B cell (primary cell): Measurements from ENCODE around the gene POLE. TPM values are rescaled to one million over a fixed set of nuclear protein-coding genes. Genes with fewer than 3 reads are reported as not detected.

ENCODE experiments used
- ATAC-seq: fragments of 200-7000 bp; cut with Tn5 transposase; one replicate; pipeline ENCODE4 v1.10.0; 2021; ENCODE audit warnings: low read depth, mild to moderate bottlenecking, moderate number of reproducible peaks, moderate library complexity
- CTCF ChIA-PET: fragments of 350-600 bp; sonication (Branson Sonifier 250); formaldehyde crosslinking; loops from one replicate; lab custom pipeline; 2021; ENCODE audit warnings: antibody characterized with exemption, inconsistent platforms; lab: Charles Lee
- POLR2A ChIA-PET: fragments of 350-600 bp; sonication (Branson Sonifier 250); formaldehyde crosslinking; loops from one replicate; lab custom pipeline; 2021; ENCODE audit warnings: antibody characterized with exemption; lab: Charles Lee
- DNase-seq: peaks from one replicate; pipeline ENCODE4 v3.0.0; 2013
- H2AFZ ChIP-seq: 2 replicates; pipeline ENCODE4 v1.6.1; 2012; ENCODE audit warnings: mild to moderate bottlenecking, low read depth, low read length; ENCODE audit not compliant: insufficient read depth, poor library complexity, severe bottlenecking
- H3K27ac ChIP-seq, 2 donors: 1 replicate in 1 of 2; 2 replicates in 1 of 2; pipeline ENCODE4 v1.5.1; 2012 to 2013; ENCODE audit warnings: low read length in 2 of 2, mild to moderate bottlenecking in 2 of 2, moderate library complexity in 1 of 2
- H3K27me3 ChIP-seq, 4 experiments: fragments of 200-600 bp in 1 of 4; sonication (generic) in 1 of 4; replicated peaks in 1 of 4; 1 replicate in 2 of 4; 2 replicates in 2 of 4; pipeline versions ENCODE4 v1.6.1 to v1.7.0; 2013 to 2016; ENCODE audit warnings: low read length in 3 of 4, mild to moderate bottlenecking in 2 of 4, mixed read lengths in 1 of 4, moderate library complexity in 1 of 4; ENCODE audit not compliant: insufficient read depth in 4 of 4, control insufficient read depth in 3 of 4; ENCODE audit errors: control extremely low read depth in 1 of 4
- H3K36me3 ChIP-seq, 2 experiments: replicated peaks in 1 of 2; 1 replicate in 1 of 2; 2 replicates in 1 of 2; pipeline versions ENCODE4 v1.6.1 to v1.7.1; 2013; ENCODE audit warnings: low read length in 1 of 2; ENCODE audit not compliant: insufficient read depth in 2 of 2, control insufficient read depth in 1 of 2; ENCODE audit errors: control extremely low read depth in 1 of 2, extremely low read depth in 1 of 2
- H3K4me1 ChIP-seq, 2 donors: fragments of 200-600 bp in 1 of 2; sonication (generic) in 1 of 2; 1 replicate in 1 of 2; 2 replicates in 1 of 2; pipeline versions ENCODE4 v1.5.1 to v1.6.1; 2013 to 2017; ENCODE audit warnings: low read length in 2 of 2; ENCODE audit not compliant: control insufficient read depth in 2 of 2, insufficient read depth in 2 of 2
- H3K4me2 ChIP-seq: replicated peaks from 2 replicates; pipeline ENCODE3; 2012; ENCODE audit warnings: mild to moderate bottlenecking, low read depth, low read length; ENCODE audit not compliant: poor library complexity, severe bottlenecking
- H3K4me3 ChIP-seq, 5 experiments: fragments of 200-600 bp in 1 of 5; sonication (generic) in 1 of 5; 1 replicate in 3 of 5; 2 replicates in 2 of 5; pipeline versions ENCODE4 v1.5.1 to v1.7.0; 2011 to 2016; ENCODE audit warnings: low read length in 4 of 5, mild to moderate bottlenecking in 4 of 5, low read depth in 2 of 5, control low read depth in 1 of 5, moderate library complexity in 1 of 5; ENCODE audit not compliant: insufficient read depth in 1 of 5; ENCODE audit errors: control extremely low read depth in 1 of 5, extremely low read depth in 1 of 5
- H3K79me2 ChIP-seq: fragments of 200-600 bp; sonication (generic); one replicate; pipeline ENCODE4 v1.6.0; 2016; ENCODE audit warnings: low read length; ENCODE audit not compliant: control insufficient read depth, insufficient read depth
- H3K9ac ChIP-seq: fragments of 200-600 bp; sonication (generic); 2 replicates; pipeline ENCODE4 v1.6.1; 2017; ENCODE audit warnings: mild to moderate bottlenecking, low read length, moderate library complexity
- H3K9me3 ChIP-seq, 3 donors: one replicate each; pipeline versions ENCODE4 v1.6.1 to v1.7.1; 2013; ENCODE audit warnings: low read length in 2 of 3; ENCODE audit not compliant: control insufficient read depth in 2 of 3, insufficient read depth in 1 of 3; ENCODE audit errors: control extremely low read depth in 1 of 3
- H4K20me1 ChIP-seq: 2 replicates; pipeline ENCODE4 v1.6.0; 2012; ENCODE audit warnings: mild to moderate bottlenecking, low read length; ENCODE audit not compliant: insufficient read depth, control insufficient read depth, poor library complexity, severe bottlenecking
- H3K27ac Mint-ChIP-seq: one replicate; pipeline ENCODE4 v1.8.0; 2021; ENCODE audit warnings: mixed read lengths
- H3K27me3 Mint-ChIP-seq: one replicate; pipeline ENCODE4 v1.8.0; 2021; ENCODE audit warnings: mixed read lengths
- H3K4me1 Mint-ChIP-seq: one replicate; pipeline ENCODE4 v1.8.0; 2021; ENCODE audit warnings: mixed read lengths
- H3K4me3 Mint-ChIP-seq: one replicate; pipeline ENCODE4 v1.8.0; 2021; ENCODE audit warnings: mixed read lengths
- H3K9me3 Mint-ChIP-seq: one replicate; pipeline ENCODE4 v1.8.0; 2022; ENCODE audit warnings: mixed read lengths; ENCODE audit not compliant: insufficient read depth
- CTCF ChIP-seq: fragments of 200-600 bp; IDR thresholded peaks from one replicate; pipeline ENCODE4 v1.8.0; 2022; ENCODE audit warnings: antibody characterized with exemption, mild to moderate bottlenecking
- EZH2 ChIP-seq: IDR thresholded peaks from 2 replicates; pipeline ENCODE4 v1.6.1; 2012; ENCODE audit warnings: borderline replicate concordance, low read depth, mild to moderate bottlenecking, moderate library complexity, low read length; ENCODE audit not compliant: insufficient read depth, poor library complexity, severe bottlenecking
- WGBS: methylation state at CpG from one replicate; pipeline ENCODE4 v1.1.5; 2013; ENCODE audit warnings: missing lambda C conversion rate; ENCODE audit not compliant: insufficient coverage; 5-methylcytosine and 5-hydroxymethylcytosine counted together
- intact Hi-C: fragments of 100-400 bp; cut with micrococcal nuclease; formaldehyde crosslinking; loops from one replicate; pipeline ENCODE4 v1.10.0; 2022
- polyA plus RNA-seq: library from polyadenylated mRNA; depleted of rRNA; stranded (reverse); fragments of >200 nt; gene quantifications from 2 replicates; pipeline ENCODE4 v1.2.3, GENCODE V29; 2012
- total RNA-seq, 2 donors: library from RNA; stranded (reverse); fragments of 120-200 nt in 1 of 2; gene quantifications; 1 replicate in 1 of 2; 2 replicates in 1 of 2; pipeline versions ENCODE4 v1.2.3 to v1.2.4, GENCODE V29; 2013 to 2022

POLE gene
- total and polyA plus RNA-seq, 2 donors (not counting 1 experiment from before 2014, with no cell fraction given) = 32.0 to 62.0 TPM

- no peak overlapping the region for H3K9ac ChIP-seq
- no peaks in the 10 kb centered on the region for H4K20me1 ChIP-seq
- DNase-seq (no peak), ATAC-seq (no peak)
- H3K9me3 ChIP-seq = no peaks in the 10 kb centered on the region
- no peaks in the 10 kb centered on the region for H3K27me3 ChIP-seq
- no peaks in the 10 kb centered on the region for H3K79me2 ChIP-seq
- H3K27ac Mint-ChIP-seq = no peak overlapping the region
- no peak overlapping the region for H2AFZ ChIP-seq
- no peak overlapping the region for H3K27ac ChIP-seq
- H3K4me1 ChIP-seq = peaks cover 0 to 25% of the 10 kb centered on the region in 2 donors
- no peak overlapping the region for H3K4me2 ChIP-seq
- no peaks in the 10 kb centered on the region for H3K9me3 Mint-ChIP-seq
- intact Hi-C loops = no loop called here
- no peak overlapping the region for H3K4me3 ChIP-seq
- WGBS = 99% methylated on average over 21 of the region's 21 CpGs
- CTCF ChIA-PET = no interaction called here
- no peaks in the 10 kb centered on the region for H3K27me3 Mint-ChIP-seq
- POLR2A ChIA-PET = no interaction called here
- H3K4me3 Mint-ChIP-seq = no peak overlapping the region
- TF ChIP-seq EZH2 (no peak), CTCF (no peak)
- H3K4me1 Mint-ChIP-seq = peaks cover 20% of the 10 kb centered on the region
- peaks cover 3 to 38% of the 10 kb centered on the region in 2 experiments for H3K36me3 ChIP-seq
Measured at GRCh38 chr12:132634411-132634990, 52.6 kb downstream of the POLE start.

DNA sequence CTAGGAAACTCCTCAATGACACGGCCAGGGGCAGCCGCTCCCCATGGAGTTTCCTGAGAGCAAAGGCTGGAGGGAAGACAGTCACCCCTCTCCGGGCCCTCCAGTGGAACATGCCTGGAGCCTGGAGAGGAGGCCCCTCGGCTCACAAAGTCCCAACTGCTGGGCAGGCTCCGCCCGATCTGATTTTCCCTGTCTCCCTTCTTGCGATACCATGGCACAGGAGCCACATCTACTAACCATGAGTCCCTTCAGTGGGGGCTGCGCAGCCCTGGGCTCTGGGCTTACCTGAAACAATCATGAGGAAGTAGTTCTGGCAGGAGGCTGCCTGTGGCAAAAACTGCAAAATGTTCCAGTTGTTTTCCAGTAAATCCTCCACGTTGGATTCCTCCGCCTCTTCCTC is 53.2 kb downstream of the POLE start:
- peaks cover 3 to 36% of the 10 kb centered on the region in 2 experiments for H3K36me3 ChIP-seq
- H2AFZ ChIP-seq = no peak overlapping the region
- ChIA-PET POLR2A (no interaction called here), CTCF (interaction anchor here (1.7 kb wide), 1 partner anchor 17 kb away, joined by 4 read pairs; no protein-coding TSS in a partner anchor)
- H3K4me1 ChIP-seq = peaks cover 0 to 25% of the 10 kb centered on the region in 2 donors
- Mint-ChIP-seq H3K4me3 (no peak overlapping the region), H3K4me1 (peaks cover 20% of the 10 kb centered on the region), H3K27me3 (no peaks in the 10 kb centered on the region), H3K9me3 (no peaks in the 10 kb centered on the region), H3K27ac (no peak overlapping the region)
- DNase-seq = no peak
- WGBS = 94% methylated on average over 7 of the region's 10 CpGs
- H3K9ac ChIP-seq = no peak overlapping the region
- intact Hi-C loops = no loop called here
- H3K79me2 ChIP-seq = no peaks in the 10 kb centered on the region
- TF ChIP-seq CTCF = no peak
- no peak overlapping the region for H3K4me2 ChIP-seq
- no peak for ATAC-seq
- H3K27ac ChIP-seq = no peak overlapping the region
- H3K9me3 ChIP-seq = no peaks in the 10 kb centered on the region
- no peaks in the 10 kb centered on the region for H3K27me3 ChIP-seq
- H3K4me3 ChIP-seq = no peak overlapping the region
- no peaks in the 10 kb centered on the region for H4K20me1 ChIP-seq
